ENCODE data around the gene CMKLR1.

Gene CMKLR1

DNA sequence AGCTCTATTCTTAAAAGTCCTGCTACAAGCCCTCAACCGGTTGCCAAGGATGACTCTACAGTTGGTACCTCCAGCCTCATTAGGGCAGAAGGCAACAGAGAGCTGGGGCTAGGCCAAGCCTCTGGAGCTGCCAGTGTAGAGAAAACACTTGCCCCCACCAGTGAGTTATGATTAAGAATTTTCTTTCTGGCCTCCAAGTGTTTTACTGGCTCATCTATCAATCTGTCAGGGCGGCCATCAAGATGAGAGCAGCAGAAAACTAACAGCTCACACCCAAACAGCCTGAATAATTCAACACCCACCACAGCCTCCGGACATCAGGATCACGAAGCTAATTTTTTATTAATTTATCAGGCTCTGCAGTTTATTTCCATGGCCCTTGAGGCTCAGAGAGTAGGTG, 40.7 kb upstream of the CMKLR1 start:
- TF ChIP-seq ZFX (IDR thresholded peaks at IDR 0.05; ENCODE audit: borderline replicate concordance) = no peak
- TF ChIP-seq, protein P1, sequence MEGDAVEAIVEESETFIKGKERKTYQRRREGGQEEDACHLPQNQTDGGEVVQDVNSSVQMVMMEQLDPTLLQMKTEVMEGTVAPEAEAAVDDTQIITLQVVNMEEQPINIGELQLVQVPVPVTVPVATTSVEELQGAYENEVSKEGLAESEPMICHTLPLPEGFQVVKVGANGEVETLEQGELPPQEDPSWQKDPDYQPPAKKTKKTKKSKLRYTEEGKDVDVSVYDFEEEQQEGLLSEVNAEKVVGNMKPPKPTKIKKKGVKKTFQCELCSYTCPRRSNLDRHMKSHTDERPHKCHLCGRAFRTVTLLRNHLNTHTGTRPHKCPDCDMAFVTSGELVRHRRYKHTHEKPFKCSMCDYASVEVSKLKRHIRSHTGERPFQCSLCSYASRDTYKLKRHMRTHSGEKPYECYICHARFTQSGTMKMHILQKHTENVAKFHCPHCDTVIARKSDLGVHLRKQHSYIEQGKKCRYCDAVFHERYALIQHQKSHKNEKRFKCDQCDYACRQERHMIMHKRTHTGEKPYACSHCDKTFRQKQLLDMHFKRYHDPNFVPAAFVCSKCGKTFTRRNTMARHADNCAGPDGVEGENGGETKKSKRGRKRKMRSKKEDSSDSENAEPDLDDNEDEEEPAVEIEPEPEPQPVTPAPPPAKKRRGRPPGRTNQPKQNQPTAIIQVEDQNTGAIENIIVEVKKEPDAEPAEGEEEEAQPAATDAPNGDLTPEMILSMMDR (IDR thresholded peaks at IDR 0.05) = no peak
- no peak overlapping the region for H3K27ac ChIP-seq

GRCh38 chr12:108378926-108379325, 39.8 kb upstream of the CMKLR1 start:
- no peak overlapping the region for H3K27ac ChIP-seq
- no peak for TF ChIP-seq ZFX (IDR thresholded peaks at IDR 0.05; ENCODE audit: borderline replicate concordance)
- TF ChIP-seq, protein P1 (IDR thresholded peaks at IDR 0.05) = no peak

DNA sequence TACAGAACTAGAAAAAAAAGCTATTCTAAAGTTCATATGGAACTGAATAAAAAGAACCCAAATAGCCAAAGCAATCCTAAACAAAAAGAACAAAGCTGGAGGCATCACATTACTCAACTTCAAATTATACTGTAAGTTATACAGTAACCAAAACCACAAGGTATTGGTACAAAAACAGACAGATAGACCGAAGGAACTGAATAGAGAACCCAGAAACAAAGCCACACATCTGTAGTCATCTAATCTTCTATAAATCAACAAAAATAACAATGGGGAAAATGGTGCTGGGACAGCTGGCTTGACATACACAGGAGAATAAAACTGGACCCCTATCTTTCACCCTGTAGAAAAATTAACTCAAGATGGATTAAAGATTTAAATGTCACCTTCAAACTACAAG, 38.1 kb upstream of the CMKLR1 start:
- no peak for TF ChIP-seq ZFX (IDR thresholded peaks at IDR 0.05; ENCODE audit: borderline replicate concordance)
- TF ChIP-seq, protein P1 (IDR thresholded peaks at IDR 0.05) = no peak
- no peak overlapping the region for H3K27ac ChIP-seq

- TF ChIP-seq, protein P1 (IDR thresholded peaks at IDR 0.05) = no peak
- no peak for TF ChIP-seq ZFX (IDR thresholded peaks at IDR 0.05; ENCODE audit: borderline replicate concordance)
- H3K27ac ChIP-seq = no peak overlapping the region
Observed at GRCh38 chr12:108375986-108376663, 37.0 kb upstream of the CMKLR1 start.

- TF ChIP-seq, protein P1 (IDR thresholded peaks at IDR 0.05) = no peak
- no peak for TF ChIP-seq ZFX (IDR thresholded peaks at IDR 0.05; ENCODE audit: borderline replicate concordance)
- H3K27ac ChIP-seq = no peak overlapping the region
Observed at GRCh38 chr12:108374596-108375320, 35.6 kb upstream of the CMKLR1 start.

DNA sequence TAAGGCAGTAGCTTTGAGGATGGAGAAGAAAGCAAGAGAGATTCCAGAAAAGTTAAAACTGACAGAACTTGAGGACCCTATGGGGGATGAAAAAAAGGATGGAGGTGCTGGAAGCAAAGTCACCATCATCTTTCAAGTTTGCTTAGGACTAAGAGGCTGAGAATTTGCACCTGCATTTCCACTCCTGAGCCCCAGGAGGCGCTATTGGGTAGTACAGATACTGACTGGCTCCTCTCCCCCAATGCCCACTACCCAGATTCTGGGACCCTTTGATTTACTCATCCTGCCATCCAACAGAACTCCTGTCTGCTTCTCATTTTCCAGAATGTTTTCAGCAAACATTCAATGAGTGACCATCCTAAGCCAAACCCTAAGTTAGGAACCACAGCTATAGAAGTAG, 34.0 kb upstream of the CMKLR1 start:
- no peak overlapping the region for H3K27ac ChIP-seq
- TF ChIP-seq, protein P1 (IDR thresholded peaks at IDR 0.05) = peak; percentile 58
- TF ChIP-seq ZFX (IDR thresholded peaks at IDR 0.05; ENCODE audit: borderline replicate concordance) = no peak

GRCh38 chr12:108371801-108372344, 32.8 kb upstream of the CMKLR1 start:
- TF ChIP-seq ZFX (IDR thresholded peaks at IDR 0.05; ENCODE audit: borderline replicate concordance) = no peak
- TF ChIP-seq, protein P1 (IDR thresholded peaks at IDR 0.05) = no peak
- H3K27ac ChIP-seq = no peak overlapping the region
